SK-N-SH (cell line): ENCODE measurements around the gene PALLD. TPM values are rescaled to one million over a fixed set of nuclear protein-coding genes. Genes with fewer than 3 reads are reported as not detected.

ENCODE experiments used
- CTCF ChIA-PET: fragments of 300-600, 350-600 bp; formaldehyde crosslinking; extraction: SDS; loops from one replicate; lab custom pipeline; 2021; lab: Yijun Ruan, JAX
- POLR2A ChIA-PET: fragments of 350-600 bp; sonication (Branson Sonifier 250); formaldehyde crosslinking; extraction: SDS; loops from one replicate; lab custom pipeline; 2020; ENCODE audit warnings: antibody characterized with exemption, inconsistent platforms; lab: Yijun Ruan, JAX
- DNase-seq: peaks from one replicate; pipeline ENCODE4 v3.0.0; 2012
- H2AFZ ChIP-seq: fragments of 200-600 bp; sonication (generic); 2 replicates; pipeline ENCODE4 v1.8.1; 2016; ENCODE audit warnings: antibody characterized with exemption, mild to moderate bottlenecking, low read depth
- H3F3A ChIP-seq: fragments of 200-600 bp; sonication (generic); replicated peaks from 2 replicates; pipeline ENCODE3; 2016; ENCODE audit warnings: antibody characterized with exemption, mild to moderate bottlenecking; ENCODE audit not compliant: insufficient read depth
- H3K27ac ChIP-seq, 2 experiments: fragments of 200-500 bp in 1 of 2; fragments of 200-600 bp in 1 of 2; sonication (Bioruptor generic) in 1 of 2; sonication (generic), shearing (Covaris generic) in 1 of 2; 2 replicates each; pipeline versions ENCODE4 v1.5.1 to v1.6.1; 2014 to 2016; ENCODE audit warnings: low read depth in 2 of 2, inconsistent platforms in 1 of 2, low read length in 1 of 2, mild to moderate bottlenecking in 1 of 2, mixed read lengths in 1 of 2
- H3K27me3 ChIP-seq: fragments of 200-600 bp; sonication (generic), shearing (Covaris generic); 2 replicates; pipeline ENCODE4 v1.6.1; 2016; ENCODE audit warnings: mixed run types; ENCODE audit not compliant: insufficient read depth
- H3K36me3 ChIP-seq, 2 experiments: fragments of 200-500 bp in 1 of 2; fragments of 200-600 bp in 1 of 2; sonication (Bioruptor generic) in 1 of 2; sonication (generic) in 1 of 2; replicated peaks in 1 of 2; 2 replicates each; pipeline versions ENCODE3 to v1.5.1; 2014 to 2016; ENCODE audit warnings: low read length in 1 of 2, mild to moderate bottlenecking in 1 of 2; ENCODE audit not compliant: insufficient read depth in 2 of 2, control insufficient read depth in 1 of 2
- H3K4me1 ChIP-seq, 2 experiments: fragments of 200-500 bp in 1 of 2; fragments of 200-600 bp in 1 of 2; sonication (Bioruptor generic) in 1 of 2; sonication (generic), shearing (Covaris generic) in 1 of 2; 2 replicates each; pipeline versions ENCODE4 v1.5.1 to v1.6.1; 2014 to 2016; ENCODE audit warnings: low read depth in 1 of 2, low read length in 1 of 2, mixed run types in 1 of 2; ENCODE audit not compliant: insufficient read depth in 2 of 2, control insufficient read depth in 1 of 2
- H3K4me2 ChIP-seq: fragments of 200-600 bp; sonication (generic), shearing (Covaris generic); 2 replicates; pipeline ENCODE4 v1.6.1; 2017; ENCODE audit warnings: mixed run types
- H3K4me3 ChIP-seq, 2 experiments: fragments of 200-500 bp in 1 of 2; fragments of 200-600 bp in 1 of 2; sonication (Bioruptor generic) in 1 of 2; sonication (generic), shearing (Covaris generic) in 1 of 2; 2 replicates each; pipeline versions ENCODE4 v1.5.1 to v1.8.1; 2014 to 2016; ENCODE audit warnings: low read depth in 2 of 2, inconsistent platforms in 1 of 2, low read length in 1 of 2, mild to moderate bottlenecking in 1 of 2, mixed read lengths in 1 of 2, moderate library complexity in 1 of 2
- H3K79me2 ChIP-seq: fragments of 200-600 bp; sonication (generic); 2 replicates; pipeline ENCODE4 v1.8.1; 2017; ENCODE audit warnings: mild to moderate bottlenecking; ENCODE audit not compliant: insufficient read depth
- H3K9ac ChIP-seq: fragments of 200-600 bp; sonication (generic); 2 replicates; pipeline ENCODE4 v1.6.1; 2017; ENCODE audit warnings: mixed run types
- H3K9me2 ChIP-seq: fragments of 200-600 bp; sonication (generic); 2 replicates; pipeline ENCODE4 v1.6.1; 2017; ENCODE audit warnings: mixed run types
- H3K9me3 ChIP-seq: fragments of 200-600 bp; sonication (generic); 2 replicates; pipeline ENCODE4 v1.6.1; 2017; ENCODE audit warnings: mixed run types, mild to moderate bottlenecking, moderate library complexity
- H4K20me1 ChIP-seq: fragments of 200-600 bp; sonication (generic); 2 replicates; pipeline ENCODE4 v1.6.1; 2017; ENCODE audit warnings: mild to moderate bottlenecking, mixed run types; ENCODE audit not compliant: insufficient read depth
- FOXJ3 ChIP-seq: sonication (generic); formaldehyde crosslinking; IDR thresholded peaks from 2 replicates; pipeline ENCODE4 v1.5.1; 2020; ENCODE audit warnings: mild to moderate bottlenecking, missing genetic modification reagents
- GATA2 ChIP-seq: sonication (generic); formaldehyde crosslinking; IDR thresholded peaks from 2 replicates; pipeline ENCODE4 v1.5.0; 2020; ENCODE audit warnings: mild to moderate bottlenecking, missing genetic modification reagents
- IRF3 ChIP-seq: fragments of 150-350 bp; IDR thresholded peaks from 2 replicates; pipeline ENCODE4 v1.6.1; 2016; ENCODE audit warnings: mild to moderate bottlenecking, low read depth, low read length
- JUND ChIP-seq: IDR thresholded peaks from 2 replicates; pipeline ENCODE4 v1.4.0; 2012
- MAX ChIP-seq: IDR thresholded peaks from 2 replicates; pipeline ENCODE4 v1.4.0; 2012; ENCODE audit warnings: low read depth
- MEF2A ChIP-seq: IDR thresholded peaks from 2 replicates; pipeline ENCODE4 v1.4.0; 2012; ENCODE audit warnings: low read depth, borderline replicate concordance
- NFIC ChIP-seq: IDR thresholded peaks from 2 replicates; pipeline ENCODE4 v1.4.0; 2012; ENCODE audit warnings: borderline replicate concordance
- PBX3 ChIP-seq: IDR thresholded peaks from 2 replicates; pipeline ENCODE4; 2012
- POLR2AphosphoS5 ChIP-seq: IDR thresholded peaks from 2 replicates; pipeline ENCODE4 v1.6.1; 2012; ENCODE audit warnings: low read depth, low read length
- RAD21 ChIP-seq: IDR thresholded peaks from 2 replicates; pipeline ENCODE4 v1.6.1; 2012; ENCODE audit warnings: mild to moderate bottlenecking, low read length
- SIN3A ChIP-seq: IDR thresholded peaks from 2 replicates; pipeline ENCODE4 v1.6.1; 2012; ENCODE audit warnings: low read depth, mild to moderate bottlenecking, low read length, moderate library complexity, borderline replicate concordance
- SMC3 ChIP-seq: IDR thresholded peaks from 2 replicates; pipeline ENCODE4 v1.6.1; 2012; ENCODE audit warnings: low read depth, low read length, improper control_type of control experiment
- TAF1 ChIP-seq: IDR thresholded peaks from 2 replicates; pipeline ENCODE4 v1.6.1; 2012; ENCODE audit warnings: low read depth, mild to moderate bottlenecking, low read length, moderate library complexity, borderline replicate concordance
- TCF12 ChIP-seq: IDR thresholded peaks from 2 replicates; pipeline ENCODE4 v1.4.0; 2012
- USF1 ChIP-seq: IDR thresholded peaks from 2 replicates; pipeline ENCODE4 v1.4.0; 2012; ENCODE audit warnings: low read depth, borderline replicate concordance
- YY1 ChIP-seq: IDR thresholded peaks from 2 replicates; pipeline ENCODE4 v1.4.0; 2012; ENCODE audit warnings: low read depth, mild to moderate bottlenecking
- ZBTB33 ChIP-seq: IDR thresholded peaks from 2 replicates; pipeline ENCODE4 v1.4.0; 2012; ENCODE audit warnings: low read depth, borderline replicate concordance
- WGBS: methylation state at CpG from one replicate; pipeline ENCODE4 v1.1.6; 2017; ENCODE audit warnings: low lambda C conversion rate; 5-methylcytosine and 5-hydroxymethylcytosine counted together
- polyA plus RNA-seq, 3 experiments: library from polyadenylated mRNA; depleted of rRNA; stranded (reverse); fragments of >200 nt; gene quantifications; 2 replicates each; pipeline ENCODE4 v1.2.3, GENCODE V29; 2012

PALLD gene
- polyA plus RNA-seq, 1 of the 3 experiments (the other 2 are of a cell fraction) = 33.0 TPM

GRCh38 chr4:168739886-168740285 is 243.0 kb downstream of the PALLD start (continued):
- TF ChIP-seq USF1 (no peak), SIN3A (no peak), NFIC (no peak), TCF12 (no peak), TAF1 (no peak), PBX3 (no peak), FOXJ3 (CRISPR knock-in tag) (no peak), SMC3 (no peak), JUND (no peak)

GRCh38 chr4:168740691-168741090 is 243.8 kb downstream of the PALLD start:
- Histone ChIP-seq H3K27ac (no peak overlapping the region), H2AFZ (no peak overlapping the region), H4K20me1 (no peaks in the 10 kb centered on the region), H3K79me2 (no peaks in the 10 kb centered on the region), H3K36me3 (no peaks in the 10 kb centered on the region), H3K4me1 (no peaks in the 10 kb centered on the region), H3K4me3 (no peak overlapping the region), H3K27me3 (no peaks in the 10 kb centered on the region), H3K4me2 (no peak overlapping the region), H3K9me3 (no peaks in the 10 kb centered on the region), H3K9ac (no peak overlapping the region), H3K9me2 (no peaks in the 10 kb centered on the region), H3F3A (no peaks in the 10 kb centered on the region)
- ChIA-PET POLR2A (no interaction called here), CTCF (no interaction called here)
- DNase-seq = no peak
- TF ChIP-seq MAX = no peak
- no peak for TF ChIP-seq YY1
- TF ChIP-seq IRF3 = no peak
- no peak for TF ChIP-seq POLR2AphosphoS5
- TF ChIP-seq RAD21 = no peak
- TF ChIP-seq MEF2A = no peak
- no peak for TF ChIP-seq GATA2 (CRISPR knock-in tag)
- no peak for TF ChIP-seq ZBTB33
- 71% methylated on average over 3 of the region's 3 CpGs for WGBS
